DOHH2 (cell line): ENCODE results near the gene KIF18B.

Experiments
- H3F3A ChIP-seq: fragments of 200-600 bp; sonication (generic), shearing (Covaris generic); 2 replicates; pipeline ENCODE4 v1.6.0; 2016; ENCODE audit warnings: antibody characterized with exemption, mild to moderate bottlenecking; ENCODE audit not compliant: control insufficient read depth, insufficient read depth
- H3K27ac ChIP-seq: fragments of 200-600 bp; sonication (generic); 2 replicates; pipeline ENCODE4 v1.5.1; 2014; ENCODE audit warnings: low read depth, mild to moderate bottlenecking, low read length, moderate library complexity
- H3K27me3 ChIP-seq: fragments of 200-600 bp; sonication (generic); 2 replicates; pipeline ENCODE4 v1.6.1; 2014; ENCODE audit warnings: mild to moderate bottlenecking, low read length, mixed read lengths; ENCODE audit not compliant: control insufficient read depth
- H3K36me3 ChIP-seq: fragments of 200-600 bp; sonication (generic); 2 replicates; pipeline ENCODE4 v1.6.1; 2014; ENCODE audit warnings: mild to moderate bottlenecking, low read length, moderate library complexity, mixed read lengths; ENCODE audit not compliant: control insufficient read depth
- H3K4me1 ChIP-seq: fragments of 200-600 bp; sonication (generic); 2 replicates; pipeline ENCODE4 v1.6.1; 2014; ENCODE audit warnings: mild to moderate bottlenecking, low read length, mixed read lengths; ENCODE audit not compliant: control insufficient read depth
- H3K4me2 ChIP-seq: fragments of 200-600 bp; sonication (generic); 2 replicates; pipeline ENCODE4 v1.6.0; 2014; ENCODE audit warnings: mild to moderate bottlenecking, low read length, moderate library complexity
- H3K4me3 ChIP-seq: fragments of 200-600 bp; sonication (generic); 2 replicates; pipeline ENCODE4 v1.5.1; 2014; ENCODE audit warnings: mild to moderate bottlenecking, low read length, mixed read lengths
- H3K79me2 ChIP-seq: fragments of 200-600 bp; sonication (generic); 2 replicates; pipeline ENCODE4 v1.6.1; 2014; ENCODE audit warnings: mild to moderate bottlenecking, low read length, mixed read lengths; ENCODE audit not compliant: control insufficient read depth
- H3K9me2 ChIP-seq: fragments of 200-600 bp; sonication (generic); replicated peaks from 2 replicates; pipeline ENCODE4 v1.6.1; 2014; ENCODE audit warnings: mild to moderate bottlenecking, low read length, mixed read lengths; ENCODE audit not compliant: control insufficient read depth
- H3K9me3 ChIP-seq: fragments of 200-600 bp; sonication (generic); 2 replicates; pipeline ENCODE4 v1.6.1; 2014; ENCODE audit warnings: antibody characterized with exemption, low read length, mixed read lengths; ENCODE audit not compliant: control insufficient read depth, insufficient read depth
- H4K20me1 ChIP-seq: fragments of 200-600 bp; sonication (generic); 2 replicates; pipeline ENCODE4 v1.6.0; 2014; ENCODE audit warnings: low read depth, mild to moderate bottlenecking, antibody characterized with exemption, low read length, moderate library complexity; ENCODE audit not compliant: control insufficient read depth, insufficient read depth
- EZH2phosphoT487 ChIP-seq: fragments of 200-600 bp; sonication (generic); IDR thresholded peaks from 2 replicates; pipeline ENCODE4 v1.6.1; 2017; ENCODE audit warnings: borderline replicate concordance, mild to moderate bottlenecking, antibody characterized with exemption, low read length, moderate library complexity, mixed read lengths
- TF ChIP-seq, protein P1 (sequence below): fragments of 200-600 bp; sonication (generic); IDR thresholded peaks from one replicate; pipeline ENCODE4 v1.5.1; 2014; ENCODE audit warnings: antibody characterized with exemption, mild to moderate bottlenecking, low read depth, low read length; ENCODE audit not compliant: poor library complexity, severe bottlenecking

The KIF18B gene

GRCh38 chr17:44899074-44899782 lies 48.3 kb downstream of the KIF18B start, which contains the start of gene EFTUD2:
TSS of gene EFTUD2 (minus strand) at chr17:44899445. CDS start at chr17:44894521, 4,924 bp downstream.
- Histone ChIP-seq H3K27ac (peak within 1 kb of the TSS; percentile 72), H3K79me2 (peaks cover 52% of the 10 kb centered on the region), H3K4me1 (peaks cover 19% of the 10 kb centered on the region), H3F3A (0 out of 2 replicates have a peak, but pooled peaks cover 4% of the 10 kb centered on the region), H3K27me3 (peaks cover 29% of the 10 kb centered on the region), H3K4me3 (peak within 1 kb of the TSS; percentile 81), H3K36me3 (peaks cover 18% of the 10 kb centered on the region), H3K4me2 (peak within 1 kb of the TSS; percentile 88), H4K20me1 (no peaks in the 10 kb centered on the region), H3K9me3 (no peaks in the 10 kb centered on the region), H3K9me2 (no peaks in the 10 kb centered on the region)
- TF ChIP-seq EZH2phosphoT487, result no peak
- TF ChIP-seq, protein P1, sequence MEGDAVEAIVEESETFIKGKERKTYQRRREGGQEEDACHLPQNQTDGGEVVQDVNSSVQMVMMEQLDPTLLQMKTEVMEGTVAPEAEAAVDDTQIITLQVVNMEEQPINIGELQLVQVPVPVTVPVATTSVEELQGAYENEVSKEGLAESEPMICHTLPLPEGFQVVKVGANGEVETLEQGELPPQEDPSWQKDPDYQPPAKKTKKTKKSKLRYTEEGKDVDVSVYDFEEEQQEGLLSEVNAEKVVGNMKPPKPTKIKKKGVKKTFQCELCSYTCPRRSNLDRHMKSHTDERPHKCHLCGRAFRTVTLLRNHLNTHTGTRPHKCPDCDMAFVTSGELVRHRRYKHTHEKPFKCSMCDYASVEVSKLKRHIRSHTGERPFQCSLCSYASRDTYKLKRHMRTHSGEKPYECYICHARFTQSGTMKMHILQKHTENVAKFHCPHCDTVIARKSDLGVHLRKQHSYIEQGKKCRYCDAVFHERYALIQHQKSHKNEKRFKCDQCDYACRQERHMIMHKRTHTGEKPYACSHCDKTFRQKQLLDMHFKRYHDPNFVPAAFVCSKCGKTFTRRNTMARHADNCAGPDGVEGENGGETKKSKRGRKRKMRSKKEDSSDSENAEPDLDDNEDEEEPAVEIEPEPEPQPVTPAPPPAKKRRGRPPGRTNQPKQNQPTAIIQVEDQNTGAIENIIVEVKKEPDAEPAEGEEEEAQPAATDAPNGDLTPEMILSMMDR, result no peak

GRCh38 chr17:44898768-44899073 lies 48.9 kb downstream of the KIF18B start:
- Histone ChIP-seq H3K4me2 (peak overlapping the region; percentile 88), H3K27ac (peak overlapping the region; percentile 72), H3K9me2 (no peaks in the 10 kb centered on the region), H3F3A (0 out of 2 replicates have a peak, but pooled peaks cover 4% of the 10 kb centered on the region), H3K9me3 (no peaks in the 10 kb centered on the region), H3K4me3 (peak overlapping the region; percentile 81), H3K27me3 (peaks cover 27% of the 10 kb centered on the region), H3K79me2 (peaks cover 57% of the 10 kb centered on the region), H3K36me3 (peaks cover 21% of the 10 kb centered on the region), H4K20me1 (no peaks in the 10 kb centered on the region), H3K4me1 (peaks cover 19% of the 10 kb centered on the region)
- TF ChIP-seq, protein P1, result no peak
- no peak for TF ChIP-seq EZH2phosphoT487

DNA sequence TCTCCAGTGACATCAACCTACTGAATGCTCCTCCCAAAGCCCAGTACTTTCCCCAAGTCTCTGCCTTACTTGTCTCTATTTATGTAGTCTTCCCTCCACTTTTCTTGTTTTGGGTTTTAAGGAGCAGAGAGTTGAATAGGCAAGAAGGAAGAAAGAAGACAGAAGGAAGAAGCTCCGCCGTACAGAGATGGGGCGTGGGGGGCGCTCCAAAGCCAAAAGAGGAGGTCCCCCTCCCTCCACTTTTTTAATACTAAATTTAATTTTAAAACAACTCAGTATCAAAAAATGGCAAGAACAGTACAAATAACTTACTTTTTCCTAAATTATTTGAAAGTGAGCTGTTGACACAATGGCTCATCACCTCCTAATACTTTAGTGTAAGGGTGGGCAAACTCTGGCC lies 52.9 kb downstream of the KIF18B start:
- Histone ChIP-seq H3K4me3 (no peak overlapping the region), H3K36me3 (peaks cover 43% of the 10 kb centered on the region), H3K27ac (no peak overlapping the region), H3K4me1 (peaks cover 10% of the 10 kb centered on the region), H3K9me2 (no peaks in the 10 kb centered on the region), H3K27me3 (no peaks in the 10 kb centered on the region), H3K4me2 (no peak overlapping the region), H4K20me1 (no peaks in the 10 kb centered on the region), H3F3A (no peaks in the 10 kb centered on the region), H3K9me3 (no peaks in the 10 kb centered on the region), H3K79me2 (peaks cover 95% of the 10 kb centered on the region)
- TF ChIP-seq, protein P1, result no peak
- no peak for TF ChIP-seq EZH2phosphoT487
